GM21529 (cell line): ENCODE results near the gene OPN1MW3.
"Not testable (repeated sequence)": the region's sequence is repeated elsewhere in the genome, so short reads cannot be mapped to it uniquely, and the experiment has no call there.

Experiments used
- ATAC-seq: cut with Tn5 transposase; IDR thresholded peaks from one replicate; pipeline ENCODE4 v1.9.1; 2021; ENCODE audit not compliant: unreplicated experiment

OPN1MW3 gene

GRCh38 chrX:154257282-154257681 lies at the start of gene OPN1MW3:
TSS of gene OPN1MW3 (plus strand) at chrX:154257582. CDS start at chrX:154257620, 38 bp downstream.
- ATAC-seq: not testable (repeated sequence)

- ATAC-seq: peak; percentile 85
Measured at GRCh38 chrX:154209670-154210418, 47.5 kb upstream of the OPN1MW3 start.

GRCh38 chrX:154211057-154211456 lies 46.3 kb upstream of the OPN1MW3 start:
- ATAC-seq: not testable (repeated sequence)

- ATAC-seq: not testable (repeated sequence)
Measured at GRCh38 chrX:154211499-154211898, 45.9 kb upstream of the OPN1MW3 start.

- not testable (repeated sequence) for ATAC-seq
Measured at GRCh38 chrX:154219456-154219855, 37.9 kb upstream of the OPN1MW3 start, which contains the start of gene OPN1MW2. TSS of gene OPN1MW2 (plus strand) at chrX:154219756. CDS start at chrX:154219816, 60 bp downstream.

- not testable (repeated sequence) for ATAC-seq
Measured at GRCh38 chrX:154225292-154225691, 32.1 kb upstream of the OPN1MW3 start.

- not testable (repeated sequence) for ATAC-seq
Measured at GRCh38 chrX:154226706-154227105, 30.7 kb upstream of the OPN1MW3 start.

- ATAC-seq: not testable (repeated sequence)
Measured at GRCh38 chrX:154231443-154231842, 25.9 kb upstream of the OPN1MW3 start.

- not testable (repeated sequence) for ATAC-seq
Measured at GRCh38 chrX:154233620-154234019, 23.8 kb upstream of the OPN1MW3 start.

GRCh38 chrX:154238939-154239559 lies 18.3 kb upstream of the OPN1MW3 start:
- ATAC-seq: not testable (repeated sequence)

GRCh38 chrX:154239982-154240503 lies 17.3 kb upstream of the OPN1MW3 start:
- not testable (repeated sequence) for ATAC-seq

- peak; percentile 83 for ATAC-seq
Measured at GRCh38 chrX:154247377-154248045, 9.9 kb upstream of the OPN1MW3 start.

GRCh38 chrX:154248076-154248475 lies 9.3 kb upstream of the OPN1MW3 start:
- not testable (repeated sequence) for ATAC-seq

- ATAC-seq: not testable (repeated sequence)
Measured at GRCh38 chrX:154258711-154259110, 1.3 kb downstream of the OPN1MW3 start.

GRCh38 chrX:154263072-154263471 lies 5.7 kb downstream of the OPN1MW3 start:
- ATAC-seq: not testable (repeated sequence)

- ATAC-seq: not testable (repeated sequence)
Measured at GRCh38 chrX:154269245-154269644, 11.9 kb downstream of the OPN1MW3 start.

- ATAC-seq: peak; percentile 82
Measured at GRCh38 chrX:154284489-154285338, 27.3 kb downstream of the OPN1MW3 start.

GRCh38 chrX:154286406-154286805 lies 29.0 kb downstream of the OPN1MW3 start:
- not testable (repeated sequence) for ATAC-seq

- ATAC-seq: no peak
Measured at GRCh38 chrX:154294791-154295574, 37.6 kb downstream of the OPN1MW3 start, which contains the start of gene TEX28. TSS of gene TEX28 (minus strand) at chrX:154295124. CDS start at chrX:154292117, 3,007 bp downstream.
